Osteoblast (primary cell): ENCODE data around the gene CENPU. TPM values are rescaled to one million over a fixed set of nuclear protein-coding genes. Genes with fewer than 3 reads are reported as not detected.

ENCODE experiments used
- DNase-seq: peaks from one replicate; pipeline ENCODE4 v3.0.0; 2011; ENCODE audit warnings: low spot score, mixed read lengths; ENCODE audit not compliant: insufficient read length; ENCODE audit errors: missing footprints
- H2AFZ ChIP-seq: 2 replicates; pipeline ENCODE4 v1.6.0; 2011; ENCODE audit warnings: mild to moderate bottlenecking, low read length
- H3K27ac ChIP-seq: 2 replicates; pipeline ENCODE4 v1.5.1; 2011; ENCODE audit warnings: mild to moderate bottlenecking, low read depth, low read length, moderate library complexity
- H3K27me3 ChIP-seq: 2 replicates; pipeline ENCODE4 v1.6.0; 2012; ENCODE audit warnings: mild to moderate bottlenecking, control low read depth, inconsistent platforms, low read length, moderate library complexity; ENCODE audit not compliant: insufficient read depth
- H3K36me3 ChIP-seq: 2 replicates; pipeline ENCODE4 v1.5.1; 2011; ENCODE audit warnings: mild to moderate bottlenecking, low read length, control low read depth, moderate library complexity; ENCODE audit not compliant: insufficient read depth
- H3K4me1 ChIP-seq: 2 replicates; pipeline ENCODE4 v1.5.1; 2011; ENCODE audit warnings: mild to moderate bottlenecking, low read length, control low read depth, moderate library complexity; ENCODE audit not compliant: insufficient read depth
- H3K4me2 ChIP-seq: 2 replicates; pipeline ENCODE4 v1.6.0; 2011; ENCODE audit warnings: mild to moderate bottlenecking, low read length; ENCODE audit not compliant: insufficient read depth
- H3K4me3 ChIP-seq: fragments of 200-600 bp; sonication (generic); 3 replicates; pipeline ENCODE4 v1.5.1; 2012; ENCODE audit warnings: mild to moderate bottlenecking, low read length, inconsistent platforms; ENCODE audit not compliant: insufficient read depth
- H3K79me2 ChIP-seq: 2 replicates; pipeline ENCODE4 v1.6.0; 2012; ENCODE audit warnings: mild to moderate bottlenecking, low read length, control low read depth, inconsistent platforms; ENCODE audit not compliant: insufficient read depth
- H3K9me3 ChIP-seq: 2 replicates; pipeline ENCODE4 v1.5.1; 2011; ENCODE audit warnings: low read depth, low read length, control low read depth
- H4K20me1 ChIP-seq: 2 replicates; pipeline ENCODE4 v1.6.0; 2012; ENCODE audit warnings: mild to moderate bottlenecking, low read length, control low read depth; ENCODE audit not compliant: insufficient read depth
- total RNA-seq: library from RNA; depleted of rRNA; stranded (reverse); fragments of >200 nt; gene quantifications from 2 replicates; pipeline ENCODE4 v1.2.3, GENCODE V29; 2012
- TF ChIP-seq, protein P1 (sequence below): IDR thresholded peaks from 2 replicates; pipeline ENCODE4 v1.5.1; 2011; ENCODE audit warnings: mild to moderate bottlenecking, low read depth, low read length, moderate library complexity; ENCODE audit errors: extremely low read depth

CENPU gene
- total RNA-seq, 1 donor: 5.1 TPM

DNA sequence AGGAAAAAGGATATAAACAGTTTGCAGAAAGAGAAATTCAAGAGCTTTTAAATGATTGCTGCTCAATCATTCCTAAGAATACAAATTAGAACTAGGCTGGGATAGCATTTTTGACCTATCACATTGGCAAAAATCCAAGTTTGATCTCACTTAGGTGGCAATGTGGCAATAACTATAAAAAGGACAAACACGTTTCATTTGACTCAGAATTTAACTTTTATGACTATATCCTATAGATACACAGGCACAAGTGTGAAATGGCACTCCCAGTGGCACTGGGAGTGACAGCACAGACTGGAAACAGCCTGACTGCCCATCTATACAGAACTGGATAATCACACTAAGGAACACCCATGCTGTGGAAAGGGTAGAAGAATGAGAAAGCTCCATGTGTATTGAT is 11.1 kb downstream of the CENPU start:
- peaks cover 3% of the 10 kb centered on the region for H3K79me2 ChIP-seq
- peak; percentile 45 for DNase-seq
- H2AFZ ChIP-seq: no peak overlapping the region
- no peak overlapping the region for H3K4me2 ChIP-seq
- no peaks in the 10 kb centered on the region for H3K9me3 ChIP-seq
- TF ChIP-seq, protein P1, sequence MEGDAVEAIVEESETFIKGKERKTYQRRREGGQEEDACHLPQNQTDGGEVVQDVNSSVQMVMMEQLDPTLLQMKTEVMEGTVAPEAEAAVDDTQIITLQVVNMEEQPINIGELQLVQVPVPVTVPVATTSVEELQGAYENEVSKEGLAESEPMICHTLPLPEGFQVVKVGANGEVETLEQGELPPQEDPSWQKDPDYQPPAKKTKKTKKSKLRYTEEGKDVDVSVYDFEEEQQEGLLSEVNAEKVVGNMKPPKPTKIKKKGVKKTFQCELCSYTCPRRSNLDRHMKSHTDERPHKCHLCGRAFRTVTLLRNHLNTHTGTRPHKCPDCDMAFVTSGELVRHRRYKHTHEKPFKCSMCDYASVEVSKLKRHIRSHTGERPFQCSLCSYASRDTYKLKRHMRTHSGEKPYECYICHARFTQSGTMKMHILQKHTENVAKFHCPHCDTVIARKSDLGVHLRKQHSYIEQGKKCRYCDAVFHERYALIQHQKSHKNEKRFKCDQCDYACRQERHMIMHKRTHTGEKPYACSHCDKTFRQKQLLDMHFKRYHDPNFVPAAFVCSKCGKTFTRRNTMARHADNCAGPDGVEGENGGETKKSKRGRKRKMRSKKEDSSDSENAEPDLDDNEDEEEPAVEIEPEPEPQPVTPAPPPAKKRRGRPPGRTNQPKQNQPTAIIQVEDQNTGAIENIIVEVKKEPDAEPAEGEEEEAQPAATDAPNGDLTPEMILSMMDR: peak; percentile 15
- H3K36me3 ChIP-seq: no peaks in the 10 kb centered on the region
- H4K20me1 ChIP-seq: no peaks in the 10 kb centered on the region
- H3K27me3 ChIP-seq: no peaks in the 10 kb centered on the region
- H3K4me1 ChIP-seq: no peaks in the 10 kb centered on the region
- no peak overlapping the region for H3K4me3 ChIP-seq
- H3K27ac ChIP-seq: no peak overlapping the region

DNA sequence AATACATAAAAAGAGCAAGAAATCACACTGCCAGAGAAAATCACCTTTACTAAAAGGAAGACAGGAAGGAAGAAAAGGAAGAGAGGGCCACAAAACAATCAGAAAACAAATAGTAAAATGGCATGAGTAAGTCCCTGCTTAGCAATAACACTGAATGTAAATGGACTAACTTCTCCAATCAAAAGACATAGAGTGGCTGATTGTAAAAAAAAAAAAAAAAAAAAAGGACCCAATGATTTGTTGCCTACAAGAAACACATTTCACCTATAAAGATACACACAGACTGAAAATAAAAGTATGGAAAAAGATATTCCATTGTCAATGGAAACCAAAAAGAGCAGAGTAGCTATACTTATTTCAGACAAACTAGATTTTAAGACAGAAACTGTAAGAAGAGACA is 12.6 kb downstream of the CENPU start:
- no peaks in the 10 kb centered on the region for H3K27me3 ChIP-seq
- no peak overlapping the region for H3K4me2 ChIP-seq
- peaks cover 2% of the 10 kb centered on the region for H3K79me2 ChIP-seq
- no peaks in the 10 kb centered on the region for H3K9me3 ChIP-seq
- H3K4me1 ChIP-seq: no peaks in the 10 kb centered on the region
- no peak overlapping the region for H2AFZ ChIP-seq
- TF ChIP-seq, protein P1: no peak
- H3K4me3 ChIP-seq: no peak overlapping the region
- no peaks in the 10 kb centered on the region for H4K20me1 ChIP-seq
- no peaks in the 10 kb centered on the region for H3K36me3 ChIP-seq
- H3K27ac ChIP-seq: no peak overlapping the region
- no peak for DNase-seq

DNA sequence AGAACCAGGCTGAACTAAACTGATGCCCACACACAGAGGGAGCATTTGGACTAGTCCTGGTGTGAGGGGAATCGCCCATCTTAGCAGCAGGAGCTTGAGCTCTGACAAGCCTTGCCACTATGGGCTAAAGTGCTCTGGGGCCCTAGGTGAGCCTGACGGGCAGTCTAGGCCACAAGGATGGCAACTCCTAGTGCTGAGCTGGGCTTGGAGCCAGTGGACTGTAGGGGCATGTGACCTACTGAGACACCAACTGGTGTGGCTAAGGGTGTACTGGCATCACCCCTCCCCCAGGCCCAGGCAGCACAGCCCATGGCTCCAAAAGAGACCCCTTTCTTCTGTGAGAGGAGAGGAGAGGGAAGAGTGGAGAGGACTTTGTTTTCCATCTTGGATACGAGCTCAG is 14.5 kb downstream of the CENPU start:
- Histone ChIP-seq H3K9me3 (no peaks in the 10 kb centered on the region), H3K36me3 (no peaks in the 10 kb centered on the region), H3K27ac (no peak overlapping the region), H3K79me2 (peaks cover 2% of the 10 kb centered on the region), H4K20me1 (no peaks in the 10 kb centered on the region), H3K4me2 (no peak overlapping the region), H2AFZ (peak overlapping the region; percentile 63), H3K4me1 (no peaks in the 10 kb centered on the region), H3K27me3 (no peaks in the 10 kb centered on the region), H3K4me3 (no peak overlapping the region)
- DNase-seq: no peak
- TF ChIP-seq, protein P1: no peak

DNA sequence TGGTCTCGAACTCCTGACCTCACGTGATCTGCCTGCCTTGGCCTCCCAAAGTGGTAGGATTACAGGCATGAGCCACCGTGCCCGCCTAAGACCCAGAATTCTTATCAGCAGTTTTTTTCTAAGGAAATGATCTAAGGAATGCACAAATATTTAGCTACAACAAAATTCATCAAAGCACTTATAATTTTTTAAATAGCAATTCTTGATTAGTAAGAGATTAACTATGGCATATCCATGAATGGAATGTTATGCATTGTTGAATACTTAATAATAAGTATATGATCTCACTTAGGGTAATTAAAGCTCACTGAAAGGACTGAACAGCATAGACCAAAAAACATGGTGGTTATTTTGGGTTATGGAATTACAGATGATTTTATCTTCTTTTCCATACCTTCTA is 18.4 kb downstream of the CENPU start:
- Histone ChIP-seq H3K4me1 (no peaks in the 10 kb centered on the region), H2AFZ (no peak overlapping the region), H3K36me3 (no peaks in the 10 kb centered on the region), H3K9me3 (no peaks in the 10 kb centered on the region), H3K4me3 (no peak overlapping the region), H3K4me2 (no peak overlapping the region), H3K27me3 (no peaks in the 10 kb centered on the region), H3K27ac (no peak overlapping the region), H4K20me1 (no peaks in the 10 kb centered on the region), H3K79me2 (peaks cover 2% of the 10 kb centered on the region)
- TF ChIP-seq, protein P1: no peak
- DNase-seq: no peak
